ENCODE results near the gene PADI3. TPM values are rescaled to one million over a fixed set of nuclear protein-coding genes. Genes with fewer than 3 reads are reported as not detected.

PADI3 gene
- total RNA-seq, 1 experiment from 2014 or later = 0.61 TPM

DNA sequence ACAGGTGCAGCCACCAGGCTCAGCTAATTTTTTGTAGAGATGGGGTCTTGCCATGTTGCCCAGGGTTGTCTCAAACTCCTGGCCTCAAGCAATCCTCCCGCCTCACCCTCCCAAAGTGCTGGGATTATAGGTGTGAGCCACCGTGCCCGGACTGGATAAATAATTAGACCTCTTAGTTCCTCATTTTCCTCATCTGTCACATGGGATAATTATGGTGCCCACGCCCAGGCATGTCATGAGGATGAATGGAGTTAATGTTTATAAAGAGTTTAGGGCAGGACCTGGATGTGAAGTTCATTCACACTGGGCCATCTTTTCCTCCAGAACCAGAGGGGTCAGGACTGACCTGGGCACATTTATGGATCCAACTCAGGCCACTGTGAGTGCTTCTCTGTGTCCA, 23.7 kb downstream of the PADI3 start (continued):
- TF ChIP-seq, protein P1, sequence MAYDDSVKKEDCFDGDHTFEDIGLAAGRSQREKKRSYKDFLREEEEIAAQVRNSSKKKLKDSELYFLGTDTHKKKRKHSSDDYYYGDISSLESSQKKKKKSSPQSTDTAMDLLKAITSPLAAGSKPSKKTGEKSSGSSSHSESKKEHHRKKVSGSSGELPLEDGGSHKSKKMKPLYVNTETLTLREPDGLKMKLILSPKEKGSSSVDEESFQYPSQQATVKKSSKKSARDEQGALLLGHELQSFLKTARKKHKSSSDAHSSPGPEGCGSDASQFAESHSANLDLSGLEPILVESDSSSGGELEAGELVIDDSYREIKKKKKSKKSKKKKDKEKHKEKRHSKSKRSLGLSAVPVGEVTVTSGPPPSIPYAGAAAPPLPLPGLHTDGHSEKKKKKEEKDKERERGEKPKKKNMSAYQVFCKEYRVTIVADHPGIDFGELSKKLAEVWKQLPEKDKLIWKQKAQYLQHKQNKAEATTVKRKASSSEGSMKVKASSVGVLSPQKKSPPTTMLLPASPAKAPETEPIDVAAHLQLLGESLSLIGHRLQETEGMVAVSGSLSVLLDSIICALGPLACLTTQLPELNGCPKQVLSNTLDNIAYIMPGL (CRISPR knock-in tag; IDR thresholded peaks at IDR 0.05) = no peak
- TF ChIP-seq SMAD3 (CRISPR knock-in tag; IDR thresholded peaks at IDR 0.05; ENCODE audit: borderline replicate concordance) = no peak

DNA sequence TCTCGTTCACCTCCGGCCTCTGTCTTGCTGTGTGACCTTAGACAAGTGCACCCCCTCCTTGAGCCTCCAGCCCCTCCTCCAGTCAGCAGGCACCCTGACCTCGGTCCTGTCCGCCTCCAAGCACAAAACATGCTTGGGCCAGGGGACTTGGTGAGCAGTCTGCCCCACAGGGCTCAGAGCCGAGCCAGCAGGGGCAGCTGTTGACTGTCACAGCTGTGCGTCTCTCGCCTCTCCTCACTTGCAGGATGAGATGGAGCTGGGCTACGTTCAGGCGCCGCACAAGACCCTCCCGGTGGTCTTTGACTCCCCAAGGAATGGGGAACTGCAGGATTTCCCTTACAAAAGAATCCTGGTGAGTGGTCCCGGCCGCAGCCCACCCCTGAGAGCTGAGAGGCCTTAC, 24.2 kb downstream of the PADI3 start:
- Mint-ChIP-seq H3K27me3 (ENCODE audit: low read depth) (no peaks in the 10 kb centered on the region), H3K36me3 (no peaks in the 10 kb centered on the region), H3K4me1 (no peaks in the 10 kb centered on the region), H3K27ac (no peak overlapping the region), H3K9me3 (no peaks in the 10 kb centered on the region), H3K4me3 (no peak overlapping the region)
- no peak for DNase-seq (ENCODE audit: low spot score)
- CTCF ChIA-PET = interaction anchor here (0.8 to 1.8 kb wide), 10 partner anchors 11 to 152 kb away, joined by 3 to 8 read pairs (median 3); no protein-coding TSS in a partner anchor
- POLR2A ChIA-PET = no interaction called here
- no peak for ATAC-seq
- TF ChIP-seq, protein P2, sequence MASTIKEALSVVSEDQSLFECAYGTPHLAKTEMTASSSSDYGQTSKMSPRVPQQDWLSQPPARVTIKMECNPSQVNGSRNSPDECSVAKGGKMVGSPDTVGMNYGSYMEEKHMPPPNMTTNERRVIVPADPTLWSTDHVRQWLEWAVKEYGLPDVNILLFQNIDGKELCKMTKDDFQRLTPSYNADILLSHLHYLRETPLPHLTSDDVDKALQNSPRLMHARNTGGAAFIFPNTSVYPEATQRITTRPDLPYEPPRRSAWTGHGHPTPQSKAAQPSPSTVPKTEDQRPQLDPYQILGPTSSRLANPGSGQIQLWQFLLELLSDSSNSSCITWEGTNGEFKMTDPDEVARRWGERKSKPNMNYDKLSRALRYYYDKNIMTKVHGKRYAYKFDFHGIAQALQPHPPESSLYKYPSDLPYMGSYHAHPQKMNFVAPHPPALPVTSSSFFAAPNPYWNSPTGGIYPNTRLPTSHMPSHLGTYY (CRISPR knock-in tag; IDR thresholded peaks at IDR 0.05) = no peak
- TF ChIP-seq, protein P3, sequence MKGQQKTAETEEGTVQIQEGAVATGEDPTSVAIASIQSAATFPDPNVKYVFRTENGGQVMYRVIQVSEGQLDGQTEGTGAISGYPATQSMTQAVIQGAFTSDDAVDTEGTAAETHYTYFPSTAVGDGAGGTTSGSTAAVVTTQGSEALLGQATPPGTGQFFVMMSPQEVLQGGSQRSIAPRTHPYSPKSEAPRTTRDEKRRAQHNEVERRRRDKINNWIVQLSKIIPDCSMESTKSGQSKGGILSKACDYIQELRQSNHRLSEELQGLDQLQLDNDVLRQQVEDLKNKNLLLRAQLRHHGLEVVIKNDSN (CRISPR knock-in tag; IDR thresholded peaks at IDR 0.05) = no peak
- TF ChIP-seq FOXP1 (CRISPR knock-in tag; IDR thresholded peaks at IDR 0.05; ENCODE audit: borderline replicate concordance) = no peak
- TF ChIP-seq ZNF671 (CRISPR knock-in tag; IDR thresholded peaks at IDR 0.05) = no peak
- TF ChIP-seq JAZF1 (CRISPR knock-in tag; IDR thresholded peaks at IDR 0.05) = no peak
- no peak for TF ChIP-seq RELA (CRISPR knock-in tag; IDR thresholded peaks at IDR 0.05; ENCODE audit: borderline replicate concordance)
- TF ChIP-seq, protein P4, sequence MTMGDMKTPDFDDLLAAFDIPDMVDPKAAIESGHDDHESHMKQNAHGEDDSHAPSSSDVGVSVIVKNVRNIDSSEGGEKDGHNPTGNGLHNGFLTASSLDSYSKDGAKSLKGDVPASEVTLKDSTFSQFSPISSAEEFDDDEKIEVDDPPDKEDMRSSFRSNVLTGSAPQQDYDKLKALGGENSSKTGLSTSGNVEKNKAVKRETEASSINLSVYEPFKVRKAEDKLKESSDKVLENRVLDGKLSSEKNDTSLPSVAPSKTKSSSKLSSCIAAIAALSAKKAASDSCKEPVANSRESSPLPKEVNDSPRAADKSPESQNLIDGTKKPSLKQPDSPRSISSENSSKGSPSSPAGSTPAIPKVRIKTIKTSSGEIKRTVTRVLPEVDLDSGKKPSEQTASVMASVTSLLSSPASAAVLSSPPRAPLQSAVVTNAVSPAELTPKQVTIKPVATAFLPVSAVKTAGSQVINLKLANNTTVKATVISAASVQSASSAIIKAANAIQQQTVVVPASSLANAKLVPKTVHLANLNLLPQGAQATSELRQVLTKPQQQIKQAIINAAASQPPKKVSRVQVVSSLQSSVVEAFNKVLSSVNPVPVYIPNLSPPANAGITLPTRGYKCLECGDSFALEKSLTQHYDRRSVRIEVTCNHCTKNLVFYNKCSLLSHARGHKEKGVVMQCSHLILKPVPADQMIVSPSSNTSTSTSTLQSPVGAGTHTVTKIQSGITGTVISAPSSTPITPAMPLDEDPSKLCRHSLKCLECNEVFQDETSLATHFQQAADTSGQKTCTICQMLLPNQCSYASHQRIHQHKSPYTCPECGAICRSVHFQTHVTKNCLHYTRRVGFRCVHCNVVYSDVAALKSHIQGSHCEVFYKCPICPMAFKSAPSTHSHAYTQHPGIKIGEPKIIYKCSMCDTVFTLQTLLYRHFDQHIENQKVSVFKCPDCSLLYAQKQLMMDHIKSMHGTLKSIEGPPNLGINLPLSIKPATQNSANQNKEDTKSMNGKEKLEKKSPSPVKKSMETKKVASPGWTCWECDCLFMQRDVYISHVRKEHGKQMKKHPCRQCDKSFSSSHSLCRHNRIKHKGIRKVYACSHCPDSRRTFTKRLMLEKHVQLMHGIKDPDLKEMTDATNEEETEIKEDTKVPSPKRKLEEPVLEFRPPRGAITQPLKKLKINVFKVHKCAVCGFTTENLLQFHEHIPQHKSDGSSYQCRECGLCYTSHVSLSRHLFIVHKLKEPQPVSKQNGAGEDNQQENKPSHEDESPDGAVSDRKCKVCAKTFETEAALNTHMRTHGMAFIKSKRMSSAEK (CRISPR knock-in tag; IDR thresholded peaks at IDR 0.05; ENCODE audit: borderline replicate concordance) = no peak
- TF ChIP-seq, protein P5, sequence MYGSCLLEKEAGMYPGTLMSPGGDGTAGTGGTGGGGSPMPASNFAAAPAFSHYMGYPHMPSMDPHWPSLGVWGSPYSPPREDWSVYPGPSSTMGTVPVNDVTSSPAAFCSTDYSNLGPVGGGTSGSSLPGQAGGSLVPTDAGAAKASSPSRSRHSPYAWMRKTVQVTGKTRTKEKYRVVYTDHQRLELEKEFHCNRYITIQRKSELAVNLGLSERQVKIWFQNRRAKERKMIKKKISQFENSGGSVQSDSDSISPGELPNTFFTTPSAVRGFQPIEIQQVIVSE (CRISPR knock-in tag; IDR thresholded peaks at IDR 0.05; ENCODE audit: borderline replicate concordance) = no peak
- TF ChIP-seq, protein P6, sequence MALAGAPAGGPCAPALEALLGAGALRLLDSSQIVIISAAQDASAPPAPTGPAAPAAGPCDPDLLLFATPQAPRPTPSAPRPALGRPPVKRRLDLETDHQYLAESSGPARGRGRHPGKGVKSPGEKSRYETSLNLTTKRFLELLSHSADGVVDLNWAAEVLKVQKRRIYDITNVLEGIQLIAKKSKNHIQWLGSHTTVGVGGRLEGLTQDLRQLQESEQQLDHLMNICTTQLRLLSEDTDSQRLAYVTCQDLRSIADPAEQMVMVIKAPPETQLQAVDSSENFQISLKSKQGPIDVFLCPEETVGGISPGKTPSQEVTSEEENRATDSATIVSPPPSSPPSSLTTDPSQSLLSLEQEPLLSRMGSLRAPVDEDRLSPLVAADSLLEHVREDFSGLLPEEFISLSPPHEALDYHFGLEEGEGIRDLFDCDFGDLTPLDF (CRISPR knock-in tag; IDR thresholded peaks at IDR 0.05) = no peak

All from WTC11 (cell line).